ENCODE measurements around the gene VAV3.

The VAV3 gene

DNA sequence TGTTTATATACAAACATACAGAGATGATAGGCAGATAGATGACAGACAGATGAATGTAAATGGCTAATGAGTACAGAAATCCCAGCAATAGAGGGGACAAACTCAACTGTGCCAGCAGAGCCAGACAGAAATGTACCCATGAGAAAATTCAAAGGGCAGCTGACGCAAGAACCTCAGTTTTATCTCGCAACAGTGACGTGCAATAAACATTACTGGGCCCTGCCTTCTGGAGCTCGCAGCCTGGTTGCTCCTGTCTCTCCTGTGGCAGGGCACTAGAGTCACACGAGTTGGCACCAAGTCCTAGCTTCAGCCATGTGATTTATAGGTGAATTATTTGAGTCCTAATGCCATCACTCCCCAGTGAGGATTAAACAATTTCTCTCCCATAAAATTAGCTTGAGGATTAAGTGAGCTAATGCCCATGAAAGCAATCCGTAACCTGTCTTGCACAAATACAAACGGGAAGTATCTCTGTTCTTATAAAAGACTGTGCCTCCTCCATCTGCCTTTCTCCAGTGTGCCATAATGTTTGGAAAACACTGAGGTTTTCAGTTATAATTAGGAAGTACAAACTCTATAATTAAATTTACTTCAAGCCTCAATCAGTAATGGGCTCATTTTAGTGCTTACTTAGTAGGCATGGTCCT, 50.7 kb downstream of the VAV3 start:
- no peak for DNase-seq (ENCODE audit: extremely low read depth, low read depth)
- TF ChIP-seq CTCF (IDR thresholded peaks at IDR 0.05; ENCODE audit: low read depth, low read length, missing control alignments) = no peak

DNA sequence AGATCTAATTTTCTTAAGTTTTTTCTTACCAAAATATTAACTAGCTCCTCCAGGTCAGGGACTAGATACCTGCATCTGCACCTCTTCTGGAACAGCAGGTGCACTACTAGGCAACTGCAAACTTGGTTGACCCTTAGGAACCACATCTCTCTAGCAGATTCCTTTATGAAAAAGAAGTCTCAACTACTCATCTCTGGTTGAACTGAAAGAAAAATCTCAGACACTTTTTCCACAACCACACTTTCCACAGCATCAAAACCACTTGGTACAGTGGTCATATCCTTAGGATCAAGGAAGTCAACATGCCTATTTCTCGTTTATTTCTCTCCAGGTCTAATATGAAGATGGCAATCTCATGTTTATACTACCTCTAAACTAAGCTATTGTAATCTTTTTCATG, 52.3 kb downstream of the VAV3 start:
- TF ChIP-seq CTCF (IDR thresholded peaks at IDR 0.05; ENCODE audit: low read depth, low read length, missing control alignments) = no peak
- DNase-seq (ENCODE audit: extremely low read depth, low read depth) = no peak
- no peak overlapping the region for H3K4me3 ChIP-seq (replicated peaks; ENCODE audit: low read depth, low read length)

More for the DNA sequence above, 50.7 kb downstream of the VAV3 start:
- no peak overlapping the region for H3K4me3 ChIP-seq (replicated peaks; ENCODE audit: low read depth, low read length)

GRCh38 chr1:107900090-107900945, 64.7 kb downstream of the VAV3 start:
- H3K4me3 ChIP-seq (replicated peaks; ENCODE audit: low read depth, low read length) = no peak overlapping the region
- no peak for TF ChIP-seq CTCF (IDR thresholded peaks at IDR 0.05; ENCODE audit: low read depth, low read length, missing control alignments)
- DNase-seq (ENCODE audit: extremely low read depth, low read depth) = no peak

DNA sequence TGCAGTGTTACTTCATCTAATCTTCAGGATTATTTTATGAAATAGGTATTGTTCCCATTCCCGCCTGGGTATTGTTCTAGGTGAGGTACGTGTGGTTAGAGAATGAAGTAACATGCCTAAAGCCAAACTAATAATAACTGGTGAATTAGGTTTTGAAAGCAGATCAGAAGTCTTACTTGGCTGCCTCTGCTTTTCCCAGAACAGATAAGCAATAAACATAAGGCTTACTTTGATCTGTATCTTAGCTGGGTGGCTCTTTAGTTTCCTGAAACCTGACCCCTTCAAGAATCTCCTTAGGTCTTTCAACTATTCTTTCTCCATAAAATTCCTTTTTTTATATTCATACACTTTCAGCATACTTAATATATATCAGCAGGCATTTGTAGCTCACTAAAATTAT, 65.3 kb downstream of the VAV3 start:
- no peak for DNase-seq (ENCODE audit: extremely low read depth, low read depth)
- no peak for TF ChIP-seq CTCF (IDR thresholded peaks at IDR 0.05; ENCODE audit: low read depth, low read length, missing control alignments)
- no peak overlapping the region for H3K4me3 ChIP-seq (replicated peaks; ENCODE audit: low read depth, low read length)

DNA sequence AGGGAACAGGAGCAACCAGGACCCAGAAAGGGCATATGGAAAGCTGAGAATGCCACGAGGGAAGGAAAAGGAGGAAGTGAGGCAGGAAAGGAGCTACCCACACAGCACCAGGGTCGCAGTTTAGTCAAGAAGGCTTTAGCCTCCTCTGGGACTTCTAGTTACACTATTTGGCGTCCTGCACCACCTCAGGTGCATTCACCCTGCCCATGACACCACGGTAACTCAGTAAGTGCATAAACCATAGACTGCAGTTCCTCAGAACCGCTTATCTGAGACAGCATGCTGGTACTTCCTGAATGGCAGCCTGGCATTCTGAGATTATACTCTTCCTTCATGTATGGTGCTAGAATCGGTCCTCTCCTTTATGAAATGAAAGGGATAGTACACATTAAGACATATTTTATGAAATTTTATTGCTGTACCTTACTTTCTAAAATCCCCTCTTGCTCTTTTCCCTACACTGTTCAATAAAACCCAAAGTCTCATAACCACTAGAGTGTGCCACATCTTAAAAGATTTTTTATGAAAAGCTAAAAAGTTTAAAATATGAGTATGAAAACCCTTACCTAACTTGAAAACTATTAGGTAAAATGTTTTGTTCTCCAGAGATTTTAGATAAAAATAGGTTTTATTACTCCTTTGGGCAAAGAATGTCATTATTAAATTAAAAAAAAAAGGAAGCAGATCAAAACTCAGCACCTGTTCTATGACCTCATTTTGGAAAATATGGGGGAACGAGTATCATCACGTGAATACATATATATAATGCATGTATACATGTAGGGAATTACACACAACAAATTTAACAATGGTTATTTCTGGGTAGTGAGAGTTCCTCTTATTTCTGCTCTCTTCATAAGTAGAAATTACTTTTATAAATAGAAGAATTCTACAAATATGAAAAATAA, 67.3 kb downstream of the VAV3 start:
- no peak for DNase-seq (ENCODE audit: extremely low read depth, low read depth)
- TF ChIP-seq CTCF (IDR thresholded peaks at IDR 0.05; ENCODE audit: low read depth, low read length, missing control alignments) = no peak
- H3K4me3 ChIP-seq (replicated peaks; ENCODE audit: low read depth, low read length) = no peak overlapping the region

DNA sequence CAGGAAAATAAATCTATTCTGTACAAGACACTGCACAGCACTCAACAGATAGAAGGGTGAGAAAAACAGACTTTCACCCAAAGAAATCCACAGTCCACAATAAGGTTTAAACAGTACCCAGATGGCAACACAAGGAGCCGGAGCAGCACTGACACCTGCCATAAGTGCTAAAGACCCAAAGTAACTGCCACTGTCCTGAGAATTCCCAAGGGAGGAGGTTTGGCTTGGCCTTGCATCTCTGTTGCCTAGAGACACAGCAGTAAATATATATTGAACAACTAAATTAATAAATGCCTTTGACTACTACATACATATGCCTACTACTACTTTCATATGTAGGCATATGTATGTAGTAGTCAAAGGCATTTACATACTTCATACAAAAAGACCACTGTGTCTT, 68.0 kb downstream of the VAV3 start:
- no peak overlapping the region for H3K4me3 ChIP-seq (replicated peaks; ENCODE audit: low read depth, low read length)

More for the DNA sequence above, 68.0 kb downstream of the VAV3 start:
- TF ChIP-seq CTCF (IDR thresholded peaks at IDR 0.05; ENCODE audit: low read depth, low read length, missing control alignments) = no peak
- no peak for DNase-seq (ENCODE audit: extremely low read depth, low read depth)

Data from HFF-Myc (cell line).